ENCODE data around the gene COL20A1. TPM values are rescaled to one million over a fixed set of nuclear protein-coding genes. Genes with fewer than 3 reads are reported as not detected.

The COL20A1 gene
- total RNA-seq, 5 donors from 2014 or later (not counting 1 experiment from before 2014, with no cell fraction given) = 0.16 to 0.35 (median 0.23) TPM; not detected in 2

Other genes with a start within 250 kb of the COL20A1 start
- gene YTHDF1, start 77.1 kb upstream of the COL20A1 start, total RNA-seq = 10 to 100 TPM; 36.7 to 44.5 (median 42.2) TPM
- gene BIRC7, start 57.3 kb upstream of the COL20A1 start, total RNA-seq = not detected
- not detected for gene NKAIN4, start 38.7 kb upstream of the COL20A1 start, total RNA-seq
- gene ARFGAP1, start 20.4 kb upstream of the COL20A1 start, total RNA-seq = 100 to 1,000 TPM; 109 to 129 (median 122) TPM
- gene CHRNA4, start 68.2 kb downstream of the COL20A1 start, total RNA-seq = not detected
- gene KCNQ2, start 179.5 kb downstream of the COL20A1 start, total RNA-seq = under 1 TPM; 0.19 to 0.49 (median 0.32) TPM
- 1 to 10 TPM in 3 of 5 donors, under 1 TPM in 2; 0.50 to 3.1 (median 1.1) TPM for gene EEF1A2, start 205.9 kb downstream of the COL20A1 start, total RNA-seq
- gene PPDPF, start 227.6 kb downstream of the COL20A1 start, total RNA-seq = 100 to 1,000 TPM; 147 to 320 (median 300) TPM
- gene PTK6, start 244.2 kb downstream of the COL20A1 start, total RNA-seq = under 1 TPM; 0.15 to 0.47 (median 0.23) TPM